GM23338 (cell line): ENCODE measurements around the gene PTPRJ. TPM values are rescaled to one million over a fixed set of nuclear protein-coding genes. Genes with fewer than 3 reads are reported as not detected.

Experiments used
- ATAC-seq: fragments of 200-7000 bp; cut with Tn5 transposase; 3 replicates; pipeline ENCODE4 v1.9.1; 2020
- DNase-seq: peaks from one replicate; pipeline ENCODE4 v3.0.0-alpha.2; 2015; ENCODE audit warnings: low spot score
- H2AFZ ChIP-seq: fragments of 200-600 bp; sonication (generic); 2 replicates; pipeline ENCODE4 v1.8.0; 2016; ENCODE audit warnings: antibody characterized with exemption, mild to moderate bottlenecking, moderate library complexity
- H3F3A ChIP-seq: fragments of 200-600 bp; sonication (generic); replicated peaks from 2 replicates; pipeline ENCODE4 v1.8.0; 2017; ENCODE audit warnings: antibody characterized with exemption, mixed run types, low read depth
- H3K27ac ChIP-seq: fragments of 200-600 bp; sonication (generic); 2 replicates; pipeline ENCODE4 v1.6.1; 2016; ENCODE audit warnings: low read depth
- H3K27me3 ChIP-seq: fragments of 200-600 bp; sonication (generic); 2 replicates; pipeline ENCODE4 v1.8.0; 2016; ENCODE audit warnings: mild to moderate bottlenecking, mixed run types, moderate library complexity; ENCODE audit not compliant: insufficient read depth
- H3K36me3 ChIP-seq: fragments of 200-600 bp; sonication (generic); 2 replicates; pipeline ENCODE4 v1.8.0; 2016; ENCODE audit warnings: mild to moderate bottlenecking; ENCODE audit not compliant: insufficient read depth
- H3K4me1 ChIP-seq: fragments of 200-600 bp; sonication (generic); 2 replicates; pipeline ENCODE4 v1.8.0; 2016; ENCODE audit warnings: mild to moderate bottlenecking, moderate library complexity; ENCODE audit not compliant: insufficient read depth
- H3K4me2 ChIP-seq: fragments of 200-600 bp; sonication (generic); 2 replicates; pipeline ENCODE4 v1.7.1; 2017; ENCODE audit warnings: mixed run types
- H3K4me3 ChIP-seq: fragments of 200-600 bp; sonication (generic); 2 replicates; pipeline ENCODE4 v1.6.1; 2016; ENCODE audit warnings: mixed run types
- H3K79me2 ChIP-seq: fragments of 200-600 bp; sonication (generic); replicated peaks from 2 replicates; pipeline ENCODE4 v1.8.0; 2017; ENCODE audit warnings: mild to moderate bottlenecking; ENCODE audit not compliant: insufficient read depth
- H3K9me2 ChIP-seq: fragments of 200-600 bp; sonication (generic); 2 replicates; pipeline ENCODE4 v1.8.0; 2017; ENCODE audit not compliant: insufficient read depth
- H4K20me1 ChIP-seq: fragments of 200-600 bp; sonication (generic); replicated peaks from 2 replicates; pipeline ENCODE4 v1.8.0; 2017; ENCODE audit warnings: mild to moderate bottlenecking; ENCODE audit not compliant: insufficient read depth
- H3K27ac Mint-ChIP-seq: 2 replicates; pipeline ENCODE4 v1.8.0; 2020; ENCODE audit warnings: inconsistent platforms, mild to moderate bottlenecking, moderate library complexity, mixed read lengths
- H3K27me3 Mint-ChIP-seq: 3 replicates; pipeline ENCODE4 v1.8.0; 2022; ENCODE audit warnings: low read depth, mild to moderate bottlenecking, moderate library complexity, mixed read lengths, inconsistent platforms; ENCODE audit not compliant: insufficient read depth, poor library complexity
- H3K36me3 Mint-ChIP-seq: 3 replicates; pipeline ENCODE4 v1.8.0; 2021; ENCODE audit warnings: low read depth, mild to moderate bottlenecking, inconsistent platforms, moderate library complexity, mixed read lengths
- H3K4me1 Mint-ChIP-seq: 3 replicates; pipeline ENCODE4 v1.8.0; 2020; ENCODE audit warnings: mild to moderate bottlenecking, inconsistent platforms, mixed read lengths
- H3K4me3 Mint-ChIP-seq: 3 replicates; pipeline ENCODE4 v1.8.0; 2021; ENCODE audit warnings: moderate library complexity, mild to moderate bottlenecking, inconsistent platforms, mixed read lengths
- H3K9me3 Mint-ChIP-seq: 3 replicates; pipeline ENCODE4 v1.8.0; 2020; ENCODE audit warnings: moderate library complexity, mild to moderate bottlenecking, inconsistent platforms, mixed read lengths
- EZH2phosphoT487 ChIP-seq: fragments of 200-600 bp; sonication (generic); IDR thresholded peaks from one replicate; pipeline ENCODE4 v1.8.1; 2018; ENCODE audit warnings: antibody characterized with exemption; ENCODE audit not compliant: unreplicated experiment
- JUNB ChIP-seq: IDR thresholded peaks from one replicate; pipeline ENCODE4 v1.6.1; 2016; ENCODE audit warnings: antibody characterized with exemption; ENCODE audit not compliant: unreplicated experiment
- POLR2AphosphoS5 ChIP-seq: IDR thresholded peaks from 2 replicates; pipeline ENCODE4 v1.6.1; 2016; ENCODE audit warnings: antibody characterized with exemption, low read depth
- STAT1 ChIP-seq: IDR thresholded peaks from one replicate; pipeline ENCODE4 v1.6.1; 2016; ENCODE audit warnings: antibody characterized with exemption; ENCODE audit not compliant: unreplicated experiment
- ZNF114 ChIP-seq: fragments of 250-450 bp; sonication (Bioruptor Pico); IDR thresholded peaks from 2 replicates; pipeline ENCODE4 v1.5.0; 2020; ENCODE audit warnings: mild to moderate bottlenecking, moderate library complexity
- ZNF331 ChIP-seq: fragments of 250-450 bp; sonication (Bioruptor Pico); IDR thresholded peaks from 2 replicates; pipeline ENCODE4 v1.5.0; 2020; ENCODE audit warnings: low read depth, mild to moderate bottlenecking, moderate library complexity
- polyA plus RNA-seq: library from polyadenylated mRNA; unstranded; fragments of >200 nt; fragmentation: Nextera tagmentation; extraction: Ambion mirVana; gene quantifications from 2 replicates; pipeline ENCODE4 v1.2.1, GENCODE V29; 2016
- total RNA-seq: library from RNA; depleted of rRNA; stranded (reverse); fragments of >200 nt; shearing (Covaris generic); gene quantifications from 2 replicates; pipeline ENCODE4 v1.2.3, GENCODE V29; 2014
- TF ChIP-seq, protein P1 (sequence below), 2 experiments: fragments of 200-600 bp in 1 of 2; sonication (generic) in 1 of 2; conservative IDR thresholded peaks; 2 replicates each; pipeline versions ENCODE4 v1.5.1 to v1.6.1; 2016 to 2017; ENCODE audit warnings: antibody characterized with exemption in 2 of 2, low read depth in 2 of 2, mild to moderate bottlenecking in 2 of 2, moderate library complexity in 1 of 2

PTPRJ gene
- total and polyA plus RNA-seq, 2 experiments from 2014 or later, result 4.2 to 16.0 TPM

- no peak overlapping the region for H3K27ac ChIP-seq
- H3K79me2 ChIP-seq, result peaks cover 51% of the 10 kb centered on the region
- H3F3A ChIP-seq, result 0 out of 2 replicates have a peak, but pooled peaks cover 3% of the 10 kb centered on the region
- H3K9me2 ChIP-seq, result no peaks in the 10 kb centered on the region
- no peak overlapping the region for H3K4me3 Mint-ChIP-seq
- peaks cover 24% of the 10 kb centered on the region for H3K4me1 ChIP-seq
- peaks cover 26% of the 10 kb centered on the region for H3K4me1 Mint-ChIP-seq
- H3K4me2 ChIP-seq, result no peak overlapping the region
- no peak overlapping the region for H2AFZ ChIP-seq
- H3K36me3 Mint-ChIP-seq, result no peaks in the 10 kb centered on the region
- no peaks in the 10 kb centered on the region for H3K36me3 ChIP-seq
- TF ChIP-seq, protein P1, sequence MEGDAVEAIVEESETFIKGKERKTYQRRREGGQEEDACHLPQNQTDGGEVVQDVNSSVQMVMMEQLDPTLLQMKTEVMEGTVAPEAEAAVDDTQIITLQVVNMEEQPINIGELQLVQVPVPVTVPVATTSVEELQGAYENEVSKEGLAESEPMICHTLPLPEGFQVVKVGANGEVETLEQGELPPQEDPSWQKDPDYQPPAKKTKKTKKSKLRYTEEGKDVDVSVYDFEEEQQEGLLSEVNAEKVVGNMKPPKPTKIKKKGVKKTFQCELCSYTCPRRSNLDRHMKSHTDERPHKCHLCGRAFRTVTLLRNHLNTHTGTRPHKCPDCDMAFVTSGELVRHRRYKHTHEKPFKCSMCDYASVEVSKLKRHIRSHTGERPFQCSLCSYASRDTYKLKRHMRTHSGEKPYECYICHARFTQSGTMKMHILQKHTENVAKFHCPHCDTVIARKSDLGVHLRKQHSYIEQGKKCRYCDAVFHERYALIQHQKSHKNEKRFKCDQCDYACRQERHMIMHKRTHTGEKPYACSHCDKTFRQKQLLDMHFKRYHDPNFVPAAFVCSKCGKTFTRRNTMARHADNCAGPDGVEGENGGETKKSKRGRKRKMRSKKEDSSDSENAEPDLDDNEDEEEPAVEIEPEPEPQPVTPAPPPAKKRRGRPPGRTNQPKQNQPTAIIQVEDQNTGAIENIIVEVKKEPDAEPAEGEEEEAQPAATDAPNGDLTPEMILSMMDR (conservative IDR thresholded peaks at IDR 0.05; ENCODE audit: low read depth in 2 of 2), result no peak
- no peak for DNase-seq
- H3K27me3 ChIP-seq, result no peaks in the 10 kb centered on the region
- H3K9me3 Mint-ChIP-seq, result no peaks in the 10 kb centered on the region
- no peaks in the 10 kb centered on the region for H4K20me1 ChIP-seq
- peak overlapping the region; percentile 12; the same call in 1 of the 2 replicates for H3K27ac Mint-ChIP-seq
- ATAC-seq, result no peak
- no peak overlapping the region for H3K4me3 ChIP-seq
- peaks cover 4% of the 10 kb centered on the region for H3K27me3 Mint-ChIP-seq
Observed at GRCh38 chr11:47998733-47999359, 18.5 kb downstream of the PTPRJ start.

- H3K4me3 ChIP-seq, result no peak overlapping the region
- no peaks in the 10 kb centered on the region for H4K20me1 ChIP-seq
- H3K79me2 ChIP-seq, result peaks cover 49% of the 10 kb centered on the region
- H3K36me3 ChIP-seq, result no peaks in the 10 kb centered on the region
- DNase-seq, result no peak
- H3K27me3 ChIP-seq, result no peaks in the 10 kb centered on the region
- H3F3A ChIP-seq, result 0 out of 2 replicates have a peak, but pooled peaks cover 3% of the 10 kb centered on the region
- Mint-ChIP-seq H3K27ac (no peak overlapping the region), H3K36me3 (no peaks in the 10 kb centered on the region), H3K4me3 (no peak overlapping the region), H3K4me1 (peaks cover 37% of the 10 kb centered on the region), H3K9me3 (no peaks in the 10 kb centered on the region), H3K27me3 (peaks cover 11% of the 10 kb centered on the region)
- H2AFZ ChIP-seq, result no peak overlapping the region
- no peaks in the 10 kb centered on the region for H3K9me2 ChIP-seq
- TF ChIP-seq, protein P1 (conservative IDR thresholded peaks at IDR 0.05; ENCODE audit: low read depth in 2 of 2), result no peak
- H3K4me1 ChIP-seq, result peaks cover 26% of the 10 kb centered on the region
- no peak for ATAC-seq
- no peak overlapping the region for H3K27ac ChIP-seq
- H3K4me2 ChIP-seq, result no peak overlapping the region
Observed at GRCh38 chr11:48000432-48000831, 20.1 kb downstream of the PTPRJ start.

- no peak overlapping the region for H3K4me3 Mint-ChIP-seq
- Histone ChIP-seq H3K4me2 (no peak overlapping the region), H3K79me2 (peaks cover 50% of the 10 kb centered on the region), H3K27ac (peak overlapping the region; percentile 59; the same call in 1 of the 2 replicates), H3F3A (0 out of 2 replicates have a peak, but pooled peaks cover 3% of the 10 kb centered on the region), H3K36me3 (no peaks in the 10 kb centered on the region), H3K4me1 (peaks cover 26% of the 10 kb centered on the region), H3K4me3 (no peak overlapping the region), H4K20me1 (no peaks in the 10 kb centered on the region), H3K27me3 (no peaks in the 10 kb centered on the region), H3K9me2 (no peaks in the 10 kb centered on the region), H2AFZ (no peak overlapping the region)
- peaks cover 44% of the 10 kb centered on the region for H3K4me1 Mint-ChIP-seq
- peaks cover 11% of the 10 kb centered on the region for H3K27me3 Mint-ChIP-seq
- ATAC-seq (no peak), DNase-seq (no peak)
- H3K27ac Mint-ChIP-seq, result 0 out of 2 replicates have a peak overlapping the region, but pooled peaks have one; percentile 56
- no peaks in the 10 kb centered on the region for H3K9me3 Mint-ChIP-seq
- no peaks in the 10 kb centered on the region for H3K36me3 Mint-ChIP-seq
- no peak for TF ChIP-seq EZH2phosphoT487
- TF ChIP-seq, protein P1 (conservative IDR thresholded peaks at IDR 0.05; ENCODE audit: low read depth in 2 of 2), result no peak
- TF ChIP-seq ZNF114 (CRISPR knock-in tag), result no peak
- TF ChIP-seq POLR2AphosphoS5, result no peak
- no peak for TF ChIP-seq JUNB
- TF ChIP-seq ZNF331 (CRISPR knock-in tag), result no peak
- TF ChIP-seq STAT1, result no peak
Observed at GRCh38 chr11:48001438-48002021, 21.2 kb downstream of the PTPRJ start.
